Measurements from ENCODE around the gene MYOM1.

DNA sequence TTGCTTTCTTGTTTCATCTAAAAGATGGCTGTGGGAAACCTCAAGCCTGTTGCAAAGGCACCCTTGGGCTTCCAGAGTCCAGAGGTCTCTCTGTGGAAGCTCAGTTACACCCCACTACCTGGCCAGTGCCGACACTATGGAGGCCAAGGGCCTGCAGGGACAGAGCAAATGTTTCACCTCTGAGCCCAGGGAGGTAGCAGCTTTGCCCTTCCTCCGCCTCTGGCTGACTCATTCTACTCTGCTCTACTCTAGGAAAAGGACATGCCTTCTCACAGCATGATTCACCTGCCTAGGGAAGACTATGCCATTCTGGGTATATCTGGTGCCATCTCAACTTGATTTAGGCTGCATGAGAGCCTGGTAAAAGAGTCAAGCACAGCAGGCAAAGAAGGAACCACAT lies 12.2 kb downstream of the MYOM1 start:
- TF ChIP-seq, protein P1, sequence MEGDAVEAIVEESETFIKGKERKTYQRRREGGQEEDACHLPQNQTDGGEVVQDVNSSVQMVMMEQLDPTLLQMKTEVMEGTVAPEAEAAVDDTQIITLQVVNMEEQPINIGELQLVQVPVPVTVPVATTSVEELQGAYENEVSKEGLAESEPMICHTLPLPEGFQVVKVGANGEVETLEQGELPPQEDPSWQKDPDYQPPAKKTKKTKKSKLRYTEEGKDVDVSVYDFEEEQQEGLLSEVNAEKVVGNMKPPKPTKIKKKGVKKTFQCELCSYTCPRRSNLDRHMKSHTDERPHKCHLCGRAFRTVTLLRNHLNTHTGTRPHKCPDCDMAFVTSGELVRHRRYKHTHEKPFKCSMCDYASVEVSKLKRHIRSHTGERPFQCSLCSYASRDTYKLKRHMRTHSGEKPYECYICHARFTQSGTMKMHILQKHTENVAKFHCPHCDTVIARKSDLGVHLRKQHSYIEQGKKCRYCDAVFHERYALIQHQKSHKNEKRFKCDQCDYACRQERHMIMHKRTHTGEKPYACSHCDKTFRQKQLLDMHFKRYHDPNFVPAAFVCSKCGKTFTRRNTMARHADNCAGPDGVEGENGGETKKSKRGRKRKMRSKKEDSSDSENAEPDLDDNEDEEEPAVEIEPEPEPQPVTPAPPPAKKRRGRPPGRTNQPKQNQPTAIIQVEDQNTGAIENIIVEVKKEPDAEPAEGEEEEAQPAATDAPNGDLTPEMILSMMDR (conservative IDR thresholded peaks at IDR 0.05; ENCODE audit: low read length): no peak
- no peak for TF ChIP-seq EZH2phosphoT487 (IDR thresholded peaks at IDR 0.05; ENCODE audit: borderline replicate concordance, low read depth, low read length)
